ENCODE results near the gene PACS1.

DNA sequence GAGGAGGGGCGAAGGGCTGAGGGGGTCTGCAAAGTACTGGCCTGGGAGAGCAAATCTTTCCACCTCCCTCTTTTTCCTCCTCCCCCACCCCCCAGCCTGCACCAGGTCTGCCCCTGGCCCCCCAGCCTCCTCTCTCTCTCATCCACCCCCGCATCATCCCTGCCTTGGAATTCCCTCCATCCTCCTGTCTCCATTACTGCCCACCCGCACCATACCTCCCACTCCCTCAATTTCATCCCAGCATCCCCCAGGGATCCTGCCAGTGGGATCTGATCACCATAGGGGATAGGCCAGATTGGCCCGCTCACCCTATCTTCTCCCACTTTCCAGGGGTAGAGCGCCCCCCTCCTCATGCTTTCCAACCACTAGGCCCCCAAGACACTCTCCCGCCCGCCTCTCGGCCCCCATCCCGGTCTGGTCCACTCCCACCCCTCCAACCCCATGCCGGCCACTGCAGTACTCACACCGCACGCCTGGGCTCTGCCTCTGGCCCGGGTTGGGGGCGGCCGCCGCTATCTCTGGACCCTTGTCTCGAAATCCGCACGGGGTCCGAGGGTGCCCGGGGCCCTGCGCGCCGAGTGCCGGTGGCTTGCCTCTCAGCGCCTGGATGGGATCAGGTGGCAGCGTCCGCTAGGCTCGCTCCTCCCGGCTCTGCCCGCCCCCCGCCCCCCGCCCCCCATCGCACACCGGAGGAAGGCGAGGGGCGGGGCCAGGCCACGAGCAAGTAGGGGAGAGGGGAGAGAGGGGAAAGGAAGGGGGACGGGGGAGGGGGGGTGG lies 21.3 kb upstream of the PACS1 start, which contains the start of gene GAL3ST3:
- TF ChIP-seq, protein P1, sequence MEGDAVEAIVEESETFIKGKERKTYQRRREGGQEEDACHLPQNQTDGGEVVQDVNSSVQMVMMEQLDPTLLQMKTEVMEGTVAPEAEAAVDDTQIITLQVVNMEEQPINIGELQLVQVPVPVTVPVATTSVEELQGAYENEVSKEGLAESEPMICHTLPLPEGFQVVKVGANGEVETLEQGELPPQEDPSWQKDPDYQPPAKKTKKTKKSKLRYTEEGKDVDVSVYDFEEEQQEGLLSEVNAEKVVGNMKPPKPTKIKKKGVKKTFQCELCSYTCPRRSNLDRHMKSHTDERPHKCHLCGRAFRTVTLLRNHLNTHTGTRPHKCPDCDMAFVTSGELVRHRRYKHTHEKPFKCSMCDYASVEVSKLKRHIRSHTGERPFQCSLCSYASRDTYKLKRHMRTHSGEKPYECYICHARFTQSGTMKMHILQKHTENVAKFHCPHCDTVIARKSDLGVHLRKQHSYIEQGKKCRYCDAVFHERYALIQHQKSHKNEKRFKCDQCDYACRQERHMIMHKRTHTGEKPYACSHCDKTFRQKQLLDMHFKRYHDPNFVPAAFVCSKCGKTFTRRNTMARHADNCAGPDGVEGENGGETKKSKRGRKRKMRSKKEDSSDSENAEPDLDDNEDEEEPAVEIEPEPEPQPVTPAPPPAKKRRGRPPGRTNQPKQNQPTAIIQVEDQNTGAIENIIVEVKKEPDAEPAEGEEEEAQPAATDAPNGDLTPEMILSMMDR (IDR thresholded peaks at IDR 0.05; ENCODE audit: low read length) = no peak
- no peak for TF ChIP-seq EZH2phosphoT487 (IDR thresholded peaks at IDR 0.05; ENCODE audit: low read length)

All from MM.1S (cell line).